HepG2 (cell line): ENCODE results near the gene MED12L. TPM values are rescaled to one million over a fixed set of nuclear protein-coding genes. Genes with fewer than 3 reads are reported as not detected.

Experiments used
- ATAC-seq: fragments of 200-7000 bp; cut with Tn5 transposase; 3 replicates; pipeline ENCODE4 v1.9.1; 2020; ENCODE audit warnings: mild to moderate bottlenecking, moderate library complexity
- BruUV-seq: library from RNA; stranded (reverse); fragments of 400-500 nt; replicated peaks from 2 replicates; lab custom pipeline; 2021; lab: Mats Ljungman, UMichigan
- CTCF ChIA-PET: fragments of 300-600 bp; formaldehyde crosslinking; extraction: SDS; loops from one replicate; lab custom pipeline; 2021; ENCODE audit warnings: low total read pairs, inconsistent platforms, low intra/inter-chr PET ratio; lab: Yijun Ruan, JAX
- POLR2A ChIA-PET: fragments of 350-600 bp; sonication (Branson Sonifier 250); formaldehyde crosslinking; loops from one replicate; lab custom pipeline; 2020; ENCODE audit warnings: antibody characterized with exemption, inconsistent platforms; lab: Yijun Ruan, JAX
- DNase-seq: peaks from one replicate; pipeline ENCODE4 v3.0.0-alpha.2; 2015; ENCODE audit warnings: low spot score
- FAIRE-seq: peaks from 3 replicates; lab custom pipeline; 2011; peaks lifted over from hg19 to GRCh38; lab: Jason Lieb, UNC
- H2AFZ ChIP-seq: one replicate; pipeline ENCODE4 v1.6.1; 2011; ENCODE audit warnings: low read length, inconsistent platforms
- H3K27ac ChIP-seq: fragments of 300-600 bp; 3 replicates; pipeline ENCODE4 v1.8.0; 2011; ENCODE audit warnings: mixed run types, mild to moderate bottlenecking, mixed read lengths, low read length, inconsistent platforms; ENCODE audit not compliant: insufficient read depth; ENCODE audit errors: extremely low read length
- H3K27me3 ChIP-seq, 2 experiments: fragments of 200-600 bp in 1 of 2; 2 replicates in 1 of 2; 3 replicates in 1 of 2; pipeline versions ENCODE4 v1.6.0 to v1.8.0; 2011; ENCODE audit warnings: low read length in 2 of 2, mild to moderate bottlenecking in 2 of 2, moderate library complexity in 2 of 2, inconsistent platforms in 1 of 2; ENCODE audit not compliant: insufficient read depth in 2 of 2, control insufficient read depth in 1 of 2
- H3K36me3 ChIP-seq, 2 experiments: fragments of 200-600 bp in 1 of 2; replicated peaks in 1 of 2; 2 replicates in 1 of 2; 3 replicates in 1 of 2; pipeline versions ENCODE4 v1.5.1 to v1.8.0; 2011; ENCODE audit warnings: low read length in 2 of 2, inconsistent platforms in 1 of 2; ENCODE audit not compliant: insufficient read depth in 2 of 2, control insufficient read depth in 1 of 2
- H3K4me1 ChIP-seq: 2 replicates; pipeline ENCODE4 v1.5.1; 2012; ENCODE audit warnings: low read length, inconsistent platforms; ENCODE audit not compliant: insufficient read depth
- H3K4me2 ChIP-seq: 2 replicates; pipeline ENCODE4 v1.6.0; 2011; ENCODE audit warnings: low read depth, low read length, inconsistent platforms
- H3K4me3 ChIP-seq, 3 experiments: fragments of 200-600 bp in 1 of 3; sonication (generic), shearing (Covaris generic) in 1 of 3; replicated peaks in 1 of 3; 2 replicates each; pipeline ENCODE4 v1.5.1; 2011 to 2016; ENCODE audit warnings: low read length in 3 of 3, inconsistent platforms in 2 of 3, low read depth in 2 of 3, mild to moderate bottlenecking in 2 of 3, control low read depth in 1 of 3, mixed read lengths in 1 of 3; ENCODE audit not compliant: insufficient read depth in 1 of 3
- H3K79me2 ChIP-seq: one replicate; pipeline ENCODE4 v1.6.1; 2011; ENCODE audit warnings: low read length, inconsistent platforms; ENCODE audit not compliant: insufficient read depth
- H3K9ac ChIP-seq: 2 replicates; pipeline ENCODE4 v1.6.0; 2011; ENCODE audit warnings: mild to moderate bottlenecking, low read depth, low read length, inconsistent platforms; ENCODE audit not compliant: insufficient read depth
- H3K9me3 ChIP-seq: 2 replicates; pipeline ENCODE4 v1.5.1; 2012; ENCODE audit warnings: mild to moderate bottlenecking, low read length
- H4K20me1 ChIP-seq: 2 replicates; pipeline ENCODE4 v1.6.0; 2011; ENCODE audit warnings: inconsistent platforms, mild to moderate bottlenecking, low read length, moderate library complexity; ENCODE audit not compliant: insufficient read depth
- FOXA1 ChIP-seq, 2 experiments: fragments of 450-650 bp in 1 of 2; sonication (generic) in 1 of 2; formaldehyde crosslinking in 1 of 2; IDR thresholded peaks; 2 replicates each; pipeline versions ENCODE4 v1.4.0 to v1.6.1; 2016 to 2020; ENCODE audit warnings: missing genetic modification reagents in 1 of 2
- FOXC1 ChIP-seq: sonication (generic); formaldehyde crosslinking; IDR thresholded peaks from 2 replicates; pipeline ENCODE4 v1.8.0; 2022; ENCODE audit warnings: mild to moderate bottlenecking, missing genetic modification reagents, borderline replicate concordance
- HNRNPH1 ChIP-seq: fragments of 200-400 bp; formaldehyde crosslinking; optimal IDR thresholded peaks from 2 replicates; pipeline ENCODE3; 2017; ENCODE audit warnings: mild to moderate bottlenecking, low read depth, low read length
- NFE2L2 ChIP-seq: fragments of 150-350 bp; IDR thresholded peaks from 2 replicates; pipeline ENCODE4 v1.6.1; 2014; ENCODE audit warnings: low read length
- SOX13 ChIP-seq, 3 experiments: fragments of 450-650 bp in 1 of 3; sonication (generic) in 1 of 3; formaldehyde crosslinking in 1 of 3; IDR thresholded peaks in 2 of 3; conservative IDR thresholded peaks in 1 of 3; 2 replicates each; pipeline versions ENCODE4 v1.5.0 to v1.6.1; 2016 to 2020; ENCODE audit warnings: antibody characterized with exemption in 1 of 3, mild to moderate bottlenecking in 1 of 3, missing compliant biosample characterization in 1 of 3, missing genetic modification reagents in 1 of 3, moderate library complexity in 1 of 3
- TOPORS ChIP-seq: sonication (generic); formaldehyde crosslinking; IDR thresholded peaks from 2 replicates; pipeline ENCODE4 v1.8.0; 2023; ENCODE audit warnings: mild to moderate bottlenecking, missing genetic modification reagents
- ZNF292 ChIP-seq: sonication (generic); formaldehyde crosslinking; IDR thresholded peaks from 2 replicates; pipeline ENCODE4 v1.8.1; 2022; ENCODE audit warnings: mild to moderate bottlenecking, low read depth, missing genetic modification reagents, borderline replicate concordance
- WGBS: methylation state at CpG from one replicate; pipeline ENCODE4 v1.1.6; 2017; ENCODE audit warnings: low lambda C conversion rate; 5-methylcytosine and 5-hydroxymethylcytosine counted together
- in situ Hi-C: cut with HindIII; loops from 2 replicates; pipeline ENCODE4 v1.10.0; 2017; ENCODE audit warnings: low pct_unique_long_range_greater_than_20kb; ENCODE audit not compliant: extremely low pct_ligation_motif_present
- intact Hi-C: fragments of 100-400 bp; cut with micrococcal nuclease; formaldehyde crosslinking; loops from one replicate; pipeline ENCODE4 v1.10.0; 2022; ENCODE audit not compliant: unreplicated experiment
- polyA plus RNA-seq, 8 experiments: library from polyadenylated mRNA; depleted of rRNA in 3 of 8; stranded (reverse) in 7 of 8; unstranded in 1 of 8; fragments of >200 nt; fragmentation: Illumina TruSeq in 4 of 8; extraction: Trizol in 4 of 8; gene quantifications; 2 replicates each; pipeline versions ENCODE4 v1.2.1 to v1.2.3, GENCODE V29; 2011 to 2016; ENCODE audit warnings: low read depth in 4 of 8, missing spikeins in 1 of 8, mixed read lengths in 1 of 8; ENCODE audit not compliant: insufficient read depth in 1 of 8
- total RNA-seq, 5 experiments: library from RNA; depleted of rRNA; stranded (reverse); fragments of >200 nt; fragmentation: Illumina TruSeq; extraction: Trizol; gene quantifications; 2 replicates each; pipeline ENCODE4 v1.2.3, GENCODE V29; 2016; ENCODE audit warnings: low read depth in 1 of 5
- TF ChIP-seq, protein P1 (sequence below): sonication (generic); formaldehyde crosslinking; IDR thresholded peaks from 2 replicates; pipeline ENCODE4 v1.8.0; 2022; ENCODE audit warnings: mild to moderate bottlenecking, missing genetic modification reagents
- TF ChIP-seq, protein P2 (sequence below): IDR thresholded peaks from 2 replicates; pipeline ENCODE4 v1.6.1; 2016; ENCODE audit warnings: low read depth, missing genetic modification reagents, missing compliant biosample characterization

Gene MED12L
- total and polyA plus RNA-seq, 2 of the 13 experiments (the other 11 are each of a cell fraction or from before 2014, with no cell fraction given): 0.07 to 0.64 TPM

DNA sequence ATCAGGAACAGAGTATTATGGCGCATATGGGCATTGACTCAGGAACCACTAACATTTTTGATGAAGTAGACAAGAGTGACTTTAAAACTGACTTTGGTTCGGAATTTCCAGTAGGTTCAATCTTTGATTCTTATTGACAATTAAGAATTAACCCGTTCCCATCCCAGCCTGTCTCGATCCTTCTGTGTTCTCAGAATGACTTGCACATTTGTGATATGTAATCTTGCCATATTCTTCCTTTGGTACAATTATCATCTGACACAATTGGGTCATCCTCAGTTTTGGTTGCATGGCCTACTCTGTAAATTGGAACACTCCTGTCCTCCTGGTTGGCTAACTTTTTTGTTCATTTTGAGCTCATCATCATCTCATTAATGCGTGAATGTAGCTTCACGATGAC is 107.1 kb downstream of the MED12L start:
- no peaks in the 10 kb centered on the region for H3K27me3 ChIP-seq
- no TSS peak for BruUV-seq
- H3K4me2 ChIP-seq: no peak overlapping the region
- no peaks in the 10 kb centered on the region for H3K79me2 ChIP-seq
- H3K36me3 ChIP-seq: no peaks in the 10 kb centered on the region
- H2AFZ ChIP-seq: no peak overlapping the region
- no peak for ATAC-seq
- no peak for DNase-seq
- 96% methylated on average over 6 of the region's 6 CpGs for WGBS
- TF ChIP-seq FOXC1 (CRISPR knock-in tag) (no peak), NFE2L2 (peak; percentile 56; the same call in 1 of the 2 replicates)
- POLR2A ChIA-PET: interaction anchor here (1.2 kb wide), 1 partner anchor 14 kb away, joined by 3 read pairs; no protein-coding TSS in a partner anchor
- no peaks in the 10 kb centered on the region for H4K20me1 ChIP-seq
- CTCF ChIA-PET: no interaction called here
- in situ Hi-C loops: no loop called here
- no peaks in the 10 kb centered on the region for H3K9me3 ChIP-seq
- H3K4me1 ChIP-seq: peaks cover 33% of the 10 kb centered on the region
- H3K9ac ChIP-seq: no peak overlapping the region
- H3K27ac ChIP-seq: no peak overlapping the region
- intact Hi-C loops: no loop called here
- no peak for FAIRE-seq
- H3K4me3 ChIP-seq: no peak overlapping the region

DNA sequence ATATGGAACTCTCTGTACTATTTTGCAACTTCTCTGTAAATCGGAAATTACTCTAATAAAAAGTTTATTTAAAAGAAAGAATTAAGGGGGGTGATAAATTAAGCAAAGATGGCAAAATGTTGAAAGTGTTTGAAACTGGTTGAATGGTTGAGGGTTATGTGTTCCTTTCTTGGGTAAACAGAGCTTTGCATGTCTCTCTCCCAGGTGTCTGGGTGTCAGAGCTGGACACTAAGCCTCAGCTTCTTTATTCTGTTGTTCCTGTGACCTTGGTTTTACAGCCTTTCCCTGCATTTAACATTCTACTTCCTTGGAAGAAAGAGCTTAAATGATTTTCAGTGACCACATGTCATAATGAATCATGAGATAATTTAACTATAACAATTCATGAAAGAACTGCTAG is 110.4 kb downstream of the MED12L start:
- H3K4me1 ChIP-seq: peaks cover 52% of the 10 kb centered on the region
- 41% methylated on average over 1 of the region's 1 CpG for WGBS
- H3K27me3 ChIP-seq: no peaks in the 10 kb centered on the region
- H3K36me3 ChIP-seq: no peaks in the 10 kb centered on the region
- no peaks in the 10 kb centered on the region for H4K20me1 ChIP-seq
- no peak overlapping the region; the same call in 1 of the 2 replicates for H3K9ac ChIP-seq
- H3K9me3 ChIP-seq: no peaks in the 10 kb centered on the region
- ATAC-seq (no peak), DNase-seq (peak; percentile 20), FAIRE-seq (peak; percentile 4)
- H2AFZ ChIP-seq: no peak overlapping the region
- CTCF ChIA-PET: no interaction called here
- H3K79me2 ChIP-seq: no peaks in the 10 kb centered on the region
- BruUV-seq: no TSS peak
- peak overlapping the region; percentile 89 for H3K27ac ChIP-seq
- in situ Hi-C loops: no loop called here
- intact Hi-C loops: loop anchor here (5.0 kb wide), 1 partner anchor 1404 kb away; the partner anchor contains the start of gene ANKUB1
- H3K4me2 ChIP-seq: no peak overlapping the region
- POLR2A ChIA-PET: interaction anchor here (1.1 to 3.8 kb wide), 2 partner anchors 15 to 18 kb away, joined by 3 to 54 read pairs; no protein-coding TSS in a partner anchor
- no peak overlapping the region for H3K4me3 ChIP-seq
- TF ChIP-seq TOPORS: no peak
- TF ChIP-seq FOXA1 (IDR thresholded peaks at IDR 0.05): no peak
- peak; percentile 65 for TF ChIP-seq FOXA1 (CRISPR knock-in tag; IDR thresholded peaks at IDR 0.05)
- no peak for TF ChIP-seq HNRNPH1
- TF ChIP-seq ZNF292 (CRISPR knock-in tag): 0 out of 2 replicates have a peak, but pooled peaks have one; percentile 27
- TF ChIP-seq, protein P1, sequence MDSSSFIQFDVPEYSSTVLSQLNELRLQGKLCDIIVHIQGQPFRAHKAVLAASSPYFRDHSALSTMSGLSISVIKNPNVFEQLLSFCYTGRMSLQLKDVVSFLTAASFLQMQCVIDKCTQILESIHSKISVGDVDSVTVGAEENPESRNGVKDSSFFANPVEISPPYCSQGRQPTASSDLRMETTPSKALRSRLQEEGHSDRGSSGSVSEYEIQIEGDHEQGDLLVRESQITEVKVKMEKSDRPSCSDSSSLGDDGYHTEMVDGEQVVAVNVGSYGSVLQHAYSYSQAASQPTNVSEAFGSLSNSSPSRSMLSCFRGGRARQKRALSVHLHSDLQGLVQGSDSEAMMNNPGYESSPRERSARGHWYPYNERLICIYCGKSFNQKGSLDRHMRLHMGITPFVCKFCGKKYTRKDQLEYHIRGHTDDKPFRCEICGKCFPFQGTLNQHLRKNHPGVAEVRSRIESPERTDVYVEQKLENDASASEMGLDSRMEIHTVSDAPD (CRISPR knock-in tag): no peak
- no peak for TF ChIP-seq SOX13 (IDR thresholded peaks at IDR 0.05)
- TF ChIP-seq SOX13 (CRISPR knock-in tag; conservative IDR thresholded peaks at IDR 0.05 in 1 of 2, IDR thresholded peaks at IDR 0.05 in 1 of 2): peak in 1 of 2 experiments; percentile 52; a peak in 2 of 4 replicates
- TF ChIP-seq, protein P2, sequence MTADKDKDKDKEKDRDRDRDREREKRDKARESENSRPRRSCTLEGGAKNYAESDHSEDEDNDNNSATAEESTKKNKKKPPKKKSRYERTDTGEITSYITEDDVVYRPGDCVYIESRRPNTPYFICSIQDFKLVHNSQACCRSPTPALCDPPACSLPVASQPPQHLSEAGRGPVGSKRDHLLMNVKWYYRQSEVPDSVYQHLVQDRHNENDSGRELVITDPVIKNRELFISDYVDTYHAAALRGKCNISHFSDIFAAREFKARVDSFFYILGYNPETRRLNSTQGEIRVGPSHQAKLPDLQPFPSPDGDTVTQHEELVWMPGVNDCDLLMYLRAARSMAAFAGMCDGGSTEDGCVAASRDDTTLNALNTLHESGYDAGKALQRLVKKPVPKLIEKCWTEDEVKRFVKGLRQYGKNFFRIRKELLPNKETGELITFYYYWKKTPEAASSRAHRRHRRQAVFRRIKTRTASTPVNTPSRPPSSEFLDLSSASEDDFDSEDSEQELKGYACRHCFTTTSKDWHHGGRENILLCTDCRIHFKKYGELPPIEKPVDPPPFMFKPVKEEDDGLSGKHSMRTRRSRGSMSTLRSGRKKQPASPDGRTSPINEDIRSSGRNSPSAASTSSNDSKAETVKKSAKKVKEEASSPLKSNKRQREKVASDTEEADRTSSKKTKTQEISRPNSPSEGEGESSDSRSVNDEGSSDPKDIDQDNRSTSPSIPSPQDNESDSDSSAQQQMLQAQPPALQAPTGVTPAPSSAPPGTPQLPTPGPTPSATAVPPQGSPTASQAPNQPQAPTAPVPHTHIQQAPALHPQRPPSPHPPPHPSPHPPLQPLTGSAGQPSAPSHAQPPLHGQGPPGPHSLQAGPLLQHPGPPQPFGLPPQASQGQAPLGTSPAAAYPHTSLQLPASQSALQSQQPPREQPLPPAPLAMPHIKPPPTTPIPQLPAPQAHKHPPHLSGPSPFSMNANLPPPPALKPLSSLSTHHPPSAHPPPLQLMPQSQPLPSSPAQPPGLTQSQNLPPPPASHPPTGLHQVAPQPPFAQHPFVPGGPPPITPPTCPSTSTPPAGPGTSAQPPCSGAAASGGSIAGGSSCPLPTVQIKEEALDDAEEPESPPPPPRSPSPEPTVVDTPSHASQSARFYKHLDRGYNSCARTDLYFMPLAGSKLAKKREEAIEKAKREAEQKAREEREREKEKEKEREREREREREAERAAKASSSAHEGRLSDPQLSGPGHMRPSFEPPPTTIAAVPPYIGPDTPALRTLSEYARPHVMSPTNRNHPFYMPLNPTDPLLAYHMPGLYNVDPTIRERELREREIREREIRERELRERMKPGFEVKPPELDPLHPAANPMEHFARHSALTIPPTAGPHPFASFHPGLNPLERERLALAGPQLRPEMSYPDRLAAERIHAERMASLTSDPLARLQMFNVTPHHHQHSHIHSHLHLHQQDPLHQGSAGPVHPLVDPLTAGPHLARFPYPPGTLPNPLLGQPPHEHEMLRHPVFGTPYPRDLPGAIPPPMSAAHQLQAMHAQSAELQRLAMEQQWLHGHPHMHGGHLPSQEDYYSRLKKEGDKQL (CRISPR knock-in tag): no peak
